Esophagus muscularis mucosa (tissue), 4 donors: ENCODE data around the gene JPH4.

Experiments used
- EP300 ChIP-seq: sonication (generic); formaldehyde crosslinking; IDR thresholded peaks from one replicate; pipeline ENCODE4 v1.6.1; 2017; ENCODE audit warnings: antibody characterized with exemption
- POLR2A ChIP-seq: fragments of 450-650 bp; IDR thresholded peaks from one replicate; pipeline ENCODE4 v1.6.1; 2017; ENCODE audit warnings: antibody characterized with exemption, moderate library complexity, mild to moderate bottlenecking, low read depth
- TF ChIP-seq, protein P1 (sequence below), 3 experiments: fragments of 200-600 bp in 2 of 3; fragments of 450-650 bp in 1 of 3; sonication (generic) in 2 of 3; IDR thresholded peaks; one replicate each; pipeline ENCODE4 v1.5.1; 2017 to 2019; ENCODE audit warnings: antibody characterized with exemption in 3 of 3, mild to moderate bottlenecking in 2 of 3, moderate library complexity in 1 of 3

GRCh38 chr14:23531391-23531790, 47.2 kb downstream of the JPH4 start:
- TF ChIP-seq, protein P1, sequence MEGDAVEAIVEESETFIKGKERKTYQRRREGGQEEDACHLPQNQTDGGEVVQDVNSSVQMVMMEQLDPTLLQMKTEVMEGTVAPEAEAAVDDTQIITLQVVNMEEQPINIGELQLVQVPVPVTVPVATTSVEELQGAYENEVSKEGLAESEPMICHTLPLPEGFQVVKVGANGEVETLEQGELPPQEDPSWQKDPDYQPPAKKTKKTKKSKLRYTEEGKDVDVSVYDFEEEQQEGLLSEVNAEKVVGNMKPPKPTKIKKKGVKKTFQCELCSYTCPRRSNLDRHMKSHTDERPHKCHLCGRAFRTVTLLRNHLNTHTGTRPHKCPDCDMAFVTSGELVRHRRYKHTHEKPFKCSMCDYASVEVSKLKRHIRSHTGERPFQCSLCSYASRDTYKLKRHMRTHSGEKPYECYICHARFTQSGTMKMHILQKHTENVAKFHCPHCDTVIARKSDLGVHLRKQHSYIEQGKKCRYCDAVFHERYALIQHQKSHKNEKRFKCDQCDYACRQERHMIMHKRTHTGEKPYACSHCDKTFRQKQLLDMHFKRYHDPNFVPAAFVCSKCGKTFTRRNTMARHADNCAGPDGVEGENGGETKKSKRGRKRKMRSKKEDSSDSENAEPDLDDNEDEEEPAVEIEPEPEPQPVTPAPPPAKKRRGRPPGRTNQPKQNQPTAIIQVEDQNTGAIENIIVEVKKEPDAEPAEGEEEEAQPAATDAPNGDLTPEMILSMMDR (IDR thresholded peaks at IDR 0.05) = no peak
- TF ChIP-seq EP300 (no peak), POLR2A (no peak)
